ENCODE results near the gene CDC25A. TPM values are rescaled to one million over a fixed set of nuclear protein-coding genes. Genes with fewer than 3 reads are reported as not detected.

CDC25A gene
- total RNA-seq, 2 donors from 2014 or later = 40.4 to 50.9 TPM

- 90 to 95% methylated on average over 3 of the region's 3 CpGs for WGBS, 2 experiments (ENCODE audit: insufficient coverage in 1 of 2, insufficient read length in 1 of 2)
- H3K9me3 ChIP-seq (ENCODE audit: control insufficient read depth, low read length) = no peaks in the 10 kb centered on the region
- no peak for DNase-seq
- no peak overlapping the region for H3K4me3 ChIP-seq (ENCODE audit: low read length)
- no peak for TF ChIP-seq CTCF (conservative IDR thresholded peaks at IDR 0.05)
- Mint-ChIP-seq H3K27me3 (ENCODE audit: insufficient read depth) (no peaks in the 10 kb centered on the region), H3K9me3 (peaks cover 15% of the 10 kb centered on the region), H3K4me1 (no peaks in the 10 kb centered on the region), H3K27ac (no peak overlapping the region), H3K36me3 (ENCODE audit: low read depth) (peaks cover 4% of the 10 kb centered on the region), H3K4me3 (no peak overlapping the region)
- H3K27ac ChIP-seq (ENCODE audit: low read depth, low read length) = no peak overlapping the region
- no peak overlapping the region for H3K9ac ChIP-seq (ENCODE audit: extremely low read depth, low read length, poor library complexity, severe bottlenecking)
- no peaks in the 10 kb centered on the region for H3K4me1 ChIP-seq (ENCODE audit: control insufficient read depth, insufficient read depth, low read length)
- no peaks in the 10 kb centered on the region for H3K27me3 ChIP-seq (ENCODE audit: control insufficient read depth, insufficient read depth, low read length, poor library complexity, severe bottlenecking)
- H3K36me3 ChIP-seq (ENCODE audit: control insufficient read depth, insufficient read depth, low read length) = no peaks in the 10 kb centered on the region
Observed at GRCh38 chr3:48208076-48208475, 19.9 kb upstream of the CDC25A start.

GRCh38 chr3:48202632-48203031, 14.4 kb upstream of the CDC25A start:
- Mint-ChIP-seq H3K27me3 (ENCODE audit: insufficient read depth) (no peaks in the 10 kb centered on the region), H3K36me3 (ENCODE audit: low read depth) (no peaks in the 10 kb centered on the region), H3K27ac (peak overlapping the region; percentile 33), H3K4me1 (peaks cover 2% of the 10 kb centered on the region), H3K4me3 (no peak overlapping the region), H3K9me3 (no peaks in the 10 kb centered on the region)
- WGBS, 2 experiments (ENCODE audit: insufficient coverage in 1 of 2, insufficient read length in 1 of 2) = 13 to 81% methylated on average over 1 to 6 of the region's 6 CpGs
- TF ChIP-seq CTCF (conservative IDR thresholded peaks at IDR 0.05) = no peak
- H3K4me3 ChIP-seq (ENCODE audit: low read length) = no peak overlapping the region
- no peak overlapping the region for H3K9ac ChIP-seq (ENCODE audit: extremely low read depth, low read length, poor library complexity, severe bottlenecking)
- no peaks in the 10 kb centered on the region for H3K4me1 ChIP-seq (ENCODE audit: control insufficient read depth, insufficient read depth, low read length)
- DNase-seq = no peak
- H3K36me3 ChIP-seq (ENCODE audit: control insufficient read depth, insufficient read depth, low read length) = no peaks in the 10 kb centered on the region
- H3K27ac ChIP-seq (ENCODE audit: low read depth, low read length) = no peak overlapping the region
- no peaks in the 10 kb centered on the region for H3K27me3 ChIP-seq (ENCODE audit: control insufficient read depth, insufficient read depth, low read length, poor library complexity, severe bottlenecking)
- H3K9me3 ChIP-seq (ENCODE audit: control insufficient read depth, low read length) = no peaks in the 10 kb centered on the region

GRCh38 chr3:48199117-48199516, 10.9 kb upstream of the CDC25A start:
- Histone ChIP-seq H3K9ac (ENCODE audit: extremely low read depth, low read length, poor library complexity, severe bottlenecking) (no peak overlapping the region), H3K4me1 (ENCODE audit: control insufficient read depth, insufficient read depth, low read length) (no peaks in the 10 kb centered on the region), H3K27ac (ENCODE audit: low read depth, low read length) (no peak overlapping the region), H3K9me3 (ENCODE audit: control insufficient read depth, low read length) (no peaks in the 10 kb centered on the region), H3K27me3 (ENCODE audit: control insufficient read depth, insufficient read depth, low read length, poor library complexity, severe bottlenecking) (no peaks in the 10 kb centered on the region), H3K4me3 (ENCODE audit: low read length) (no peak overlapping the region), H3K36me3 (ENCODE audit: control insufficient read depth, insufficient read depth, low read length) (no peaks in the 10 kb centered on the region)
- Mint-ChIP-seq H3K4me3 (no peak overlapping the region), H3K9me3 (no peaks in the 10 kb centered on the region), H3K27ac (no peak overlapping the region), H3K27me3 (ENCODE audit: insufficient read depth) (no peaks in the 10 kb centered on the region), H3K36me3 (ENCODE audit: low read depth) (no peaks in the 10 kb centered on the region), H3K4me1 (peaks cover 6% of the 10 kb centered on the region)
- no peak for DNase-seq
- TF ChIP-seq CTCF (conservative IDR thresholded peaks at IDR 0.05) = no peak
